Natural killer cell (primary cell): ENCODE results near the gene ANP32A. TPM values are rescaled to one million over a fixed set of nuclear protein-coding genes. Genes with fewer than 3 reads are reported as not detected.

Source experiments
- ATAC-seq, 3 donors: fragments of 150-1000 bp in 2 of 3; fragments of 200-7000 bp in 1 of 3; cut with Tn5 transposase; 1 replicate in 1 of 3; 2 replicates in 2 of 3; pipeline ENCODE4 v1.10.0; 2021; ENCODE audit warnings: mild to moderate bottlenecking in 2 of 3, moderate library complexity in 2 of 3
- DNase-seq, 2 donors: peaks; one replicate each; pipeline versions ENCODE4 v3.0.0 to v3.0.0-alpha.2; 2013 to 2021; ENCODE audit warnings: mixed read lengths in 1 of 2
- H3K27ac ChIP-seq: one replicate; pipeline ENCODE4 v1.5.1; 2013; ENCODE audit warnings: mild to moderate bottlenecking, low read length
- H3K27me3 ChIP-seq: one replicate; pipeline ENCODE4 v1.6.1; 2013; ENCODE audit warnings: low read length; ENCODE audit not compliant: control insufficient read depth, insufficient read depth
- H3K36me3 ChIP-seq: one replicate; pipeline ENCODE4 v1.6.1; 2013; ENCODE audit warnings: low read length; ENCODE audit not compliant: control insufficient read depth, insufficient read depth
- H3K4me1 ChIP-seq: one replicate; pipeline ENCODE4 v1.6.1; 2013; ENCODE audit warnings: low read length; ENCODE audit not compliant: control insufficient read depth, insufficient read depth
- H3K4me3 ChIP-seq: one replicate; pipeline ENCODE4 v1.5.1; 2013; ENCODE audit warnings: low read length
- H3K9me3 ChIP-seq: one replicate; pipeline ENCODE4 v1.6.1; 2013; ENCODE audit warnings: low read length; ENCODE audit not compliant: control insufficient read depth, insufficient read depth
- H3K27ac Mint-ChIP-seq, 2 donors: one replicate each; pipeline ENCODE4 v1.8.0; 2022; ENCODE audit warnings: mild to moderate bottlenecking in 2 of 2, mixed read lengths in 2 of 2, moderate library complexity in 1 of 2
- H3K27me3 Mint-ChIP-seq, 2 donors: one replicate each; pipeline ENCODE4 v1.8.0; 2022; ENCODE audit warnings: low read depth in 2 of 2, mixed read lengths in 2 of 2
- H3K36me3 Mint-ChIP-seq: one replicate; pipeline ENCODE4 v1.8.0; 2022; ENCODE audit warnings: mixed read lengths
- H3K4me1 Mint-ChIP-seq, 2 donors: one replicate each; pipeline ENCODE4 v1.8.0; 2022; ENCODE audit warnings: mixed read lengths in 2 of 2
- H3K4me3 Mint-ChIP-seq: one replicate; pipeline ENCODE4 v1.8.0; 2022; ENCODE audit warnings: mild to moderate bottlenecking, moderate library complexity, mixed read lengths
- H3K9me3 Mint-ChIP-seq, 2 donors: one replicate each; pipeline ENCODE4 v1.8.0; 2022; ENCODE audit warnings: mixed read lengths in 2 of 2
- CTCF ChIP-seq: fragments of 200-600 bp; IDR thresholded peaks from one replicate; pipeline ENCODE4 v1.8.0; 2022; ENCODE audit warnings: antibody characterized with exemption
- WGBS: methylation state at CpG from one replicate; pipeline ENCODE4 v1.1.7; 2013; ENCODE audit warnings: missing lambda C conversion rate; ENCODE audit not compliant: insufficient coverage; 5-methylcytosine and 5-hydroxymethylcytosine counted together
- intact Hi-C: fragments of 100-400 bp; cut with micrococcal nuclease; formaldehyde crosslinking; loops from one replicate; pipeline ENCODE4 v1.14.2; 2022
- total RNA-seq, 4 donors: library from RNA; stranded (reverse); fragments of 120-200 nt in 1 of 4; gene quantifications; one replicate each; pipeline versions ENCODE4 v1.2.3 to v1.2.4, GENCODE V29; 2013 to 2022

Gene ANP32A
- total RNA-seq, 3 donors from 2014 or later (not counting 1 experiment from before 2014, with no cell fraction given), result 133 to 150 (median 148) TPM

- Histone ChIP-seq H3K27me3 (no peaks in the 10 kb centered on the region), H3K27ac (peak overlapping the region; percentile 37), H3K4me3 (no peak overlapping the region), H3K36me3 (peaks cover 40% of the 10 kb centered on the region), H3K9me3 (no peaks in the 10 kb centered on the region), H3K4me1 (peaks cover 49% of the 10 kb centered on the region)
- H3K4me1 Mint-ChIP-seq, result peaks cover 48 to 61% of the 10 kb centered on the region in 2 donors
- DNase-seq (no peak), ATAC-seq (peak in 1 of 3 donors; percentile 43)
- H3K4me3 Mint-ChIP-seq, result no peak overlapping the region
- no peaks in the 10 kb centered on the region for H3K9me3 Mint-ChIP-seq
- H3K27me3 Mint-ChIP-seq, result no peaks in the 10 kb centered on the region
- peak overlapping the region; percentile 81 to 85 for H3K27ac Mint-ChIP-seq
- TF ChIP-seq CTCF, result no peak
- intact Hi-C loops, result loop anchor here (5.0 kb wide), 1 partner anchor 36 kb away; no protein-coding TSS in a partner anchor
- no peaks in the 10 kb centered on the region for H3K36me3 Mint-ChIP-seq
These were observed 39.5 kb downstream of the ANP32A start for GRCh38 chr15:68781217-68781616.

GRCh38 chr15:68778876-68779275 is 41.8 kb downstream of the ANP32A start:
- DNase-seq (no peak), ATAC-seq (no peak)
- no peaks in the 10 kb centered on the region for H3K9me3 Mint-ChIP-seq
- H3K4me3 Mint-ChIP-seq, result no peak overlapping the region
- peak overlapping the region in 1 of 2 donors; percentile 87 for H3K27ac Mint-ChIP-seq
- H3K4me3 ChIP-seq, result no peak overlapping the region
- H3K9me3 ChIP-seq, result no peaks in the 10 kb centered on the region
- H3K36me3 ChIP-seq, result peaks cover 31% of the 10 kb centered on the region
- peaks cover 56 to 61% of the 10 kb centered on the region in 2 donors for H3K4me1 Mint-ChIP-seq
- H3K27me3 ChIP-seq, result no peaks in the 10 kb centered on the region
- no peaks in the 10 kb centered on the region for H3K27me3 Mint-ChIP-seq
- peaks cover 46% of the 10 kb centered on the region for H3K4me1 ChIP-seq
- WGBS, result 96% methylated on average over 9 of the region's 9 CpGs
- H3K36me3 Mint-ChIP-seq, result no peaks in the 10 kb centered on the region
- no peak overlapping the region for H3K27ac ChIP-seq
- intact Hi-C loops, result no loop called here
- no peak for TF ChIP-seq CTCF

GRCh38 chr15:68776477-68777270 is 44.0 kb downstream of the ANP32A start:
- no peaks in the 10 kb centered on the region for H3K9me3 Mint-ChIP-seq
- peaks cover 25% of the 10 kb centered on the region for H3K4me1 ChIP-seq
- H3K4me3 ChIP-seq, result no peak overlapping the region
- peaks cover 21% of the 10 kb centered on the region for H3K36me3 ChIP-seq
- no peaks in the 10 kb centered on the region for H3K36me3 Mint-ChIP-seq
- H3K27ac ChIP-seq, result no peak overlapping the region
- H3K4me1 Mint-ChIP-seq, result peaks cover 34 to 40% of the 10 kb centered on the region in 2 donors
- H3K9me3 ChIP-seq, result no peaks in the 10 kb centered on the region
- peak overlapping the region; percentile 74 for H3K4me3 Mint-ChIP-seq
- 64% methylated on average over 9 of the region's 10 CpGs for WGBS
- H3K27ac Mint-ChIP-seq, result peak overlapping the region; percentile 34 to 87
- DNase-seq (no peak), ATAC-seq (peak; percentile 41 to 68 (median 60))
- no peaks in the 10 kb centered on the region for H3K27me3 Mint-ChIP-seq
- TF ChIP-seq CTCF, result no peak
- intact Hi-C loops, result no loop called here
- H3K27me3 ChIP-seq, result no peaks in the 10 kb centered on the region
